ENCODE results near the gene MYOT.

DNA sequence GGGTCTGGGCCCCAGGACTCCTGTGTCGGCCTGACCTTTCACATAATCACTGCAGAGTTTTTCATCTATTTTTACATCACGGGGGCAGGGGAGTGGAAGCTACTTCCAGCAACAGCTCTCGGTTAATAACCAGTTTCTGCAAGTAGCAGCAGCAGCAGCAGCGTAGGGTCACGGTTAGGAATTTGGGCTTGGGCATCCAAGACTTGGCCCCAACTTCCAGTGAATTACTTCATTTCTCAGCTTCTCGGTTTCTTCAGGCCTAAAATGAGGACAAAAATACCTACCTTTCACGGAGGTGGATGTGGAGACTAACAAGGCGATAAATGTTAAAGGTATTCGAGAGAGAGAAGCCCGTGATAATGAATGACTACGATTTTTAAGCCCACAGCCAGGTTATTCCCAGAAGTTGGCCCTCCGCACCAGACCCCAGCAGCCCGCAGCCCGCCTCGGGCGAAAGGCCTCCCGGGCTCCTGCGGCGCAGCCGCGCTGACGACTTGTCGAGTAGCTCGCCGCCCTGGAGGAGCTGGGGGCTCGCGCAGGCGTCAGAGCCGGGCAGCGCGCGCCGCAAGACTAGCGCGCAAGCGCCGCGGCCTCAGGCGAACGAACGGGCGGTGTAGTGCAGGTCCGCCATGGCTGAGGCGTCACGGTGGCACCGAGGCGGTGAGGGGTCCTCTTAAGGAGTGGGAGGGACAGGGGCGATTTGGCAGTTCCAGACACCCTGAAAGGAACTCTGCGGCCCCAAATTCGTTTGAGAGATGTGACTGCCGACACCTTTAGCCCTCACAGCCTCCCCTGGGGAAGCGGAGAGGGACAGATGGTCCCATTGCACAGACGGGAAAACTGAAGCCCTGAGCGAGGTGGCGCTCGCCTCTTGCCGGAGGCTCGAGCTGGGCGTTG, 21.5 kb downstream of the MYOT start, which contains the start of gene PKD2L2:
- TF ChIP-seq, protein P1, sequence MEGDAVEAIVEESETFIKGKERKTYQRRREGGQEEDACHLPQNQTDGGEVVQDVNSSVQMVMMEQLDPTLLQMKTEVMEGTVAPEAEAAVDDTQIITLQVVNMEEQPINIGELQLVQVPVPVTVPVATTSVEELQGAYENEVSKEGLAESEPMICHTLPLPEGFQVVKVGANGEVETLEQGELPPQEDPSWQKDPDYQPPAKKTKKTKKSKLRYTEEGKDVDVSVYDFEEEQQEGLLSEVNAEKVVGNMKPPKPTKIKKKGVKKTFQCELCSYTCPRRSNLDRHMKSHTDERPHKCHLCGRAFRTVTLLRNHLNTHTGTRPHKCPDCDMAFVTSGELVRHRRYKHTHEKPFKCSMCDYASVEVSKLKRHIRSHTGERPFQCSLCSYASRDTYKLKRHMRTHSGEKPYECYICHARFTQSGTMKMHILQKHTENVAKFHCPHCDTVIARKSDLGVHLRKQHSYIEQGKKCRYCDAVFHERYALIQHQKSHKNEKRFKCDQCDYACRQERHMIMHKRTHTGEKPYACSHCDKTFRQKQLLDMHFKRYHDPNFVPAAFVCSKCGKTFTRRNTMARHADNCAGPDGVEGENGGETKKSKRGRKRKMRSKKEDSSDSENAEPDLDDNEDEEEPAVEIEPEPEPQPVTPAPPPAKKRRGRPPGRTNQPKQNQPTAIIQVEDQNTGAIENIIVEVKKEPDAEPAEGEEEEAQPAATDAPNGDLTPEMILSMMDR (IDR thresholded peaks at IDR 0.05): peak in 2 of 5 experiments; percentile 6 to 41
- TF ChIP-seq POLR2A (IDR thresholded peaks at IDR 0.05) (peak in 1 of 2 donors; percentile 62), EP300 (IDR thresholded peaks at IDR 0.05) (peak; percentile 30 to 71)

Measured in tibial nerve (tissue), 4 donors.